ENCODE data around the gene MRS2.

- TF ChIP-seq POLR2AphosphoS5 (IDR thresholded peaks at IDR 0.05) (no peak), CTCF (IDR thresholded peaks at IDR 0.05) (peak in 3 of 4 experiments; percentile 53 to 80 (median 62))
Measured at GRCh38 chr6:24431045-24431451, 28.3 kb downstream of the MRS2 start.
